ENCODE results near the gene SYT11. TPM values are rescaled to one million over a fixed set of nuclear protein-coding genes. Genes with fewer than 3 reads are reported as not detected.

The SYT11 gene
- total and polyA plus RNA-seq, 12 donors = 1.1 to 28.2 (median 8.1) TPM

DNA sequence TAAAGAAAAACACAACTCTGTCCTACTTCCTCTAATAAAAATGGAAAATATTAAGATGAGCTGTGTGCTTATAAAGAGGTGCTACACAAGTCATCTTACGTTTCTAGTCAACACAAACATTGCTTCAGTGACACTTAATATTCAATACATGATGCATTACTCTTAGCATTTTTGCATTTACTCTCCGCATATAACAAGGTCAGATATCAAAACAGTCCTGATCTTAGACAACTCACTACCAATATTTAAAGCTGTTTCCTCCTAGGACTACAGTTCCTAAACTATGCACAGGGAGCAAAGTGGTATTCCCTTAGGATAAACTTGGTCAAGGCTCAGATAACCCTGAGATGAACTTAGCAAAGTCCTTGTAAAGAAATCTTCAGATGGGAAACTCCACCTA is 39.5 kb downstream of the SYT11 start:
- 66 to 76% (median 73%) methylated on average over 2 of the region's 2 CpGs for WGBS, 4 donors
- Histone ChIP-seq H3K4me3 (no peak overlapping the region), H3K27me3 (no peaks in the 10 kb centered on the region), H3K4me1 (replicated peaks in 1 of 2) (peaks cover 7 to 18% of the 10 kb centered on the region in 2 donors), H3K9me3 (replicated peaks in 1 of 3) (no peaks in the 10 kb centered on the region), H3K36me3 (replicated peaks in 1 of 2) (peaks cover 0 to 73% of the 10 kb centered on the region in 2 donors), H3K27ac (no peak overlapping the region)
- no peak for DNase-seq
- intact Hi-C loops (cut with DNase I) = no loop called here
- TF ChIP-seq, protein P1, sequence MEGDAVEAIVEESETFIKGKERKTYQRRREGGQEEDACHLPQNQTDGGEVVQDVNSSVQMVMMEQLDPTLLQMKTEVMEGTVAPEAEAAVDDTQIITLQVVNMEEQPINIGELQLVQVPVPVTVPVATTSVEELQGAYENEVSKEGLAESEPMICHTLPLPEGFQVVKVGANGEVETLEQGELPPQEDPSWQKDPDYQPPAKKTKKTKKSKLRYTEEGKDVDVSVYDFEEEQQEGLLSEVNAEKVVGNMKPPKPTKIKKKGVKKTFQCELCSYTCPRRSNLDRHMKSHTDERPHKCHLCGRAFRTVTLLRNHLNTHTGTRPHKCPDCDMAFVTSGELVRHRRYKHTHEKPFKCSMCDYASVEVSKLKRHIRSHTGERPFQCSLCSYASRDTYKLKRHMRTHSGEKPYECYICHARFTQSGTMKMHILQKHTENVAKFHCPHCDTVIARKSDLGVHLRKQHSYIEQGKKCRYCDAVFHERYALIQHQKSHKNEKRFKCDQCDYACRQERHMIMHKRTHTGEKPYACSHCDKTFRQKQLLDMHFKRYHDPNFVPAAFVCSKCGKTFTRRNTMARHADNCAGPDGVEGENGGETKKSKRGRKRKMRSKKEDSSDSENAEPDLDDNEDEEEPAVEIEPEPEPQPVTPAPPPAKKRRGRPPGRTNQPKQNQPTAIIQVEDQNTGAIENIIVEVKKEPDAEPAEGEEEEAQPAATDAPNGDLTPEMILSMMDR (IDR thresholded peaks at IDR 0.05) = no peak
- TF ChIP-seq POLR2A (IDR thresholded peaks at IDR 0.05) = no peak

DNA sequence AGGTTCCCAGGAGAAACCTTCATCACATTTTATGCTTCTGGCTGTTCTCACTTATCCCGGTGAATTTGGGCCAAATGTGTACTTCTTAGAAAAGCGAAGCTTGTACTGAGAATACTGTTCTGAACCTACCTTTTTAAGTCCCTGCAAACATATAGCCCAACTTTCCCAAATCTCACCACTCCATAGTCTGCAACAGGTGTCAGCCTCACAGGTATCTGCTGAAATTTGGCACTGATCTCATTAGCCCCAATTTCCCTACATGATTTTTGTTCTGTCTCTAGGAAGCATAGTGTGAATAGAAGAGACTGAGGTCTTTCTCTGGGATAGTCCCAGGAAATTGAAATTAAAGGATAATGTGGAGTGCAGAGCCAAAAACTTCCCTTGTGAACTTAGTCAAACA is 40.3 kb downstream of the SYT11 start:
- H3K36me3 ChIP-seq (replicated peaks in 1 of 2) = peaks cover 0 to 81% of the 10 kb centered on the region in 2 donors
- intact Hi-C loops (cut with DNase I) = no loop called here

DNA sequence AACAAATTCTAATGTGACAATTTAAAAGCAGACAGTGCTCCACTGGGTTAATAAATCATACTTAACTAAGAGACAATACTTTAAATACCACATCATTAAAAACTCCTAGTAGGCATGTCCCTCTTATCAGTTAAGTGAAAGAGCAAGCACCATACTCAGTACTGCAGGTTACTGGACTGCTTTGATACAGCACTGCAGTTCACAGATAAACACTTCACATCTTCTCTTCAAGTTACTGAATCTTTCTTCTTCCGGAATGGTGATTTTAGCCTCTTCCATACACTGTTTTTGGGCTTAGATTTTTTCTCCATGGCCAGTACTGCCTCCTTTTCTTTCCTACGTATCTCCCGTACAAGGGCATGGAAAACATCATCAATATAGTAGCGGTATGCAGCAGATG is 40.8 kb downstream of the SYT11 start:
- intact Hi-C loops (cut with DNase I) = no loop called here
- WGBS, 4 donors = 47 to 66% (median 55%) methylated on average over 4 of the region's 4 CpGs
- no peak for DNase-seq
- TF ChIP-seq, protein P1 (IDR thresholded peaks at IDR 0.05) = no peak
- TF ChIP-seq POLR2A (IDR thresholded peaks at IDR 0.05) = no peak
- Histone ChIP-seq H3K4me3 (no peak overlapping the region), H3K27ac (peak overlapping the region in 1 of 5 donors; percentile 6), H3K36me3 (replicated peaks in 1 of 2) (peaks cover 0 to 86% of the 10 kb centered on the region in 2 donors), H3K9me3 (replicated peaks in 1 of 3) (no peaks in the 10 kb centered on the region), H3K27me3 (no peaks in the 10 kb centered on the region), H3K4me1 (replicated peaks in 1 of 2) (peaks cover 4 to 14% of the 10 kb centered on the region in 2 donors)

More for the DNA sequence above, 40.3 kb downstream of the SYT11 start:
- no peak for DNase-seq
- H3K27ac ChIP-seq = no peak overlapping the region
- H3K4me1 ChIP-seq (replicated peaks in 1 of 2) = peaks cover 4 to 14% of the 10 kb centered on the region in 2 donors
- TF ChIP-seq, protein P1 (IDR thresholded peaks at IDR 0.05) = no peak
- TF ChIP-seq POLR2A (IDR thresholded peaks at IDR 0.05) = no peak
- H3K9me3 ChIP-seq (replicated peaks in 1 of 3) = no peaks in the 10 kb centered on the region
- no peaks in the 10 kb centered on the region for H3K27me3 ChIP-seq
- H3K4me3 ChIP-seq = no peak overlapping the region
- WGBS, 4 donors = 89 to 98% (median 95%) methylated on average over 2 of the region's 2 CpGs

DNA sequence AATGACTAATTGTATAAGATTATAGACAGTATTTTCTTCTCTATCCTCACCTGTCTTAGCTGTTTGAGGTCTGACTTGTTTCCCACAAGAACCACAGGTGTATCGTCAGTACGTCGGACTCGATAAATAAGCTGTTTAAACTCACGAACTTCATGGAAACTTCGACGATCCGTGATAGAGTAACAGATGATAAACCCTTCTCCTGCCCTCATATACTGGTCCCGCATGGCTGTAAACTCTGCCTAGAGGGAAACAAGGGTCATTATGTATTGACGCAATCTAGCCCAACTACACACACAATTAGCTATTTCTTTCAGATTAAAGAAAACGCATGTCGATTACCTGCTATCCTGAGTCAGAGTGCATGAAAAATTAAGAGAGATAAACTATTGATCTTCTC is 44.9 kb downstream of the SYT11 start:
- Histone ChIP-seq H3K4me1 (replicated peaks in 1 of 2) (peaks cover 4 to 8% of the 10 kb centered on the region in 2 donors), H3K27ac (no peak overlapping the region), H3K27me3 (no peaks in the 10 kb centered on the region), H3K36me3 (replicated peaks in 1 of 2) (peaks cover 0 to 98% of the 10 kb centered on the region in 2 donors), H3K9me3 (replicated peaks in 1 of 3) (no peaks in the 10 kb centered on the region), H3K4me3 (no peak overlapping the region)
- 92 to 94% (median 94%) methylated on average over 12 of the region's 12 CpGs for WGBS, 4 donors
- intact Hi-C loops (cut with DNase I) = no loop called here
- DNase-seq = no peak
- TF ChIP-seq, protein P1 (IDR thresholded peaks at IDR 0.05) = no peak
- TF ChIP-seq POLR2A (IDR thresholded peaks at IDR 0.05) = no peak
